NCI-H146 treated with DMSO at 0.1 percent for 48 hours (cell line): ENCODE measurements around the gene ARID5B.

Experiments used
- DNase-seq: peaks from one replicate; lab custom pipeline; 2025; ENCODE audit not compliant: unreplicated experiment; lab: John Stamatoyannopoulos, UW

ARID5B gene

GRCh38 chr10:62011558-62011957, 110.1 kb downstream of the ARID5B start:
- DNase-seq, result no peak

GRCh38 chr10:62012318-62012717, 110.8 kb downstream of the ARID5B start:
- DNase-seq, result no peak

GRCh38 chr10:62014510-62014909, 113.0 kb downstream of the ARID5B start:
- DNase-seq, result no peak

- DNase-seq, result no peak
These were observed 114.5 kb downstream of the ARID5B start for GRCh38 chr10:62015994-62016393.

- DNase-seq, result no peak
These were observed 115.4 kb downstream of the ARID5B start for GRCh38 chr10:62016623-62017490.

- DNase-seq, result no peak
These were observed 116.0 kb downstream of the ARID5B start for GRCh38 chr10:62017491-62017870.

GRCh38 chr10:62018131-62018911, 116.8 kb downstream of the ARID5B start:
- DNase-seq, result peak; percentile 56

- no peak for DNase-seq
These were observed 117.7 kb downstream of the ARID5B start for GRCh38 chr10:62019013-62019684.

GRCh38 chr10:62019685-62020359, 118.3 kb downstream of the ARID5B start:
- no peak for DNase-seq

GRCh38 chr10:62021128-62021665, 119.7 kb downstream of the ARID5B start:
- DNase-seq, result no peak

GRCh38 chr10:62021978-62022802, 120.7 kb downstream of the ARID5B start:
- DNase-seq, result no peak

- no peak for DNase-seq
These were observed 121.3 kb downstream of the ARID5B start for GRCh38 chr10:62022830-62023229.

- no peak for DNase-seq
These were observed 121.8 kb downstream of the ARID5B start for GRCh38 chr10:62023329-62023728.

- no peak for DNase-seq
These were observed 122.7 kb downstream of the ARID5B start for GRCh38 chr10:62024026-62024701.

GRCh38 chr10:62025134-62025794, 123.8 kb downstream of the ARID5B start:
- no peak for DNase-seq

- no peak for DNase-seq
These were observed 124.7 kb downstream of the ARID5B start for GRCh38 chr10:62025901-62026879.

- no peak for DNase-seq
These were observed 126.5 kb downstream of the ARID5B start for GRCh38 chr10:62027841-62028501.
